Calu3 (cell line): ENCODE data around the gene KCNIP4. TPM values are rescaled to one million over a fixed set of nuclear protein-coding genes. Genes with fewer than 3 reads are reported as not detected.

ENCODE experiments used
- BruUV-seq: library from RNA; stranded (reverse); fragments of 400-500 nt; replicated peaks from 2 replicates; lab custom pipeline; 2021; lab: Mats Ljungman, UMichigan
- CTCF ChIA-PET: fragments of 300-600 bp; sonication (Branson Sonifier 250); formaldehyde crosslinking; loops from one replicate; lab custom pipeline; 2022; ENCODE audit warnings: antibody characterized with exemption; lab: Charles Lee
- DNase-seq: peaks from one replicate; pipeline ENCODE4 v3.0.0; 2022
- H3K27ac Mint-ChIP-seq: one replicate; pipeline ENCODE4 v1.8.0; 2022; ENCODE audit warnings: mixed read lengths; ENCODE audit not compliant: unreplicated experiment
- H3K27me3 Mint-ChIP-seq: one replicate; pipeline ENCODE4 v1.8.0; 2022; ENCODE audit warnings: mixed read lengths; ENCODE audit not compliant: unreplicated experiment
- H3K36me3 Mint-ChIP-seq: one replicate; pipeline ENCODE4 v1.8.0; 2022; ENCODE audit warnings: mild to moderate bottlenecking, moderate library complexity, mixed read lengths; ENCODE audit not compliant: insufficient read depth, unreplicated experiment
- H3K4me1 Mint-ChIP-seq: one replicate; pipeline ENCODE4 v1.8.0; 2022; ENCODE audit warnings: mild to moderate bottlenecking, low read depth, mixed read lengths; ENCODE audit not compliant: unreplicated experiment
- H3K4me3 Mint-ChIP-seq: one replicate; pipeline ENCODE4 v1.8.0; 2022; ENCODE audit warnings: mild to moderate bottlenecking, low read depth, moderate library complexity, mixed read lengths; ENCODE audit not compliant: unreplicated experiment
- H3K9me3 Mint-ChIP-seq: one replicate; pipeline ENCODE4 v1.8.0; 2022; ENCODE audit warnings: low read depth, mixed read lengths; ENCODE audit not compliant: unreplicated experiment
- CTCF ChIP-seq: fragments of 200-600 bp; IDR thresholded peaks from one replicate; pipeline ENCODE4 v1.8.0; 2022; ENCODE audit warnings: antibody characterized with exemption; ENCODE audit not compliant: unreplicated experiment
- intact Hi-C: fragments of 100-400 bp; cut with micrococcal nuclease; formaldehyde crosslinking; loops from one replicate; pipeline ENCODE4 v1.10.0; 2022; ENCODE audit not compliant: unreplicated experiment
- total RNA-seq: library from RNA; stranded (reverse); gene quantifications from 2 replicates; pipeline ENCODE4 v1.2.3, GENCODE V29; 2022

The KCNIP4 gene
- total RNA-seq, 1 experiment from 2014 or later = not detected

GRCh38 chr4:21134994-21135393, 813.6 kb downstream of the KCNIP4 start:
- intact Hi-C loops = loop anchor here (1.0 kb wide), 1 partner anchor 362 kb away; no protein-coding TSS in a partner anchor
- H3K4me3 Mint-ChIP-seq = no peak overlapping the region
- TF ChIP-seq CTCF = no peak
- no peaks in the 10 kb centered on the region for H3K9me3 Mint-ChIP-seq
- no peaks in the 10 kb centered on the region for H3K4me1 Mint-ChIP-seq
- DNase-seq = no peak
- CTCF ChIA-PET = no interaction called here
- BruUV-seq = no TSS peak
- no peaks in the 10 kb centered on the region for H3K36me3 Mint-ChIP-seq
- H3K27me3 Mint-ChIP-seq = no peaks in the 10 kb centered on the region
- H3K27ac Mint-ChIP-seq = no peak overlapping the region

- Mint-ChIP-seq H3K4me3 (no peak overlapping the region), H3K27me3 (no peaks in the 10 kb centered on the region), H3K36me3 (no peaks in the 10 kb centered on the region), H3K9me3 (peaks cover 6% of the 10 kb centered on the region), H3K4me1 (no peaks in the 10 kb centered on the region), H3K27ac (no peak overlapping the region)
- CTCF ChIA-PET = no interaction called here
- TF ChIP-seq CTCF = no peak
- intact Hi-C loops = no loop called here
- BruUV-seq = no TSS peak
- no peak for DNase-seq
Measured at GRCh38 chr4:21130606-21131005, 818.0 kb downstream of the KCNIP4 start.

GRCh38 chr4:21126014-21126512, 822.5 kb downstream of the KCNIP4 start:
- intact Hi-C loops = no loop called here
- Mint-ChIP-seq H3K27me3 (no peaks in the 10 kb centered on the region), H3K27ac (no peak overlapping the region), H3K36me3 (no peaks in the 10 kb centered on the region), H3K4me3 (no peak overlapping the region), H3K4me1 (no peaks in the 10 kb centered on the region), H3K9me3 (peaks cover 6% of the 10 kb centered on the region)
- CTCF ChIA-PET = no interaction called here
- no peak for TF ChIP-seq CTCF
- BruUV-seq = no TSS peak
- no peak for DNase-seq

- Mint-ChIP-seq H3K4me1 (no peaks in the 10 kb centered on the region), H3K27me3 (no peaks in the 10 kb centered on the region), H3K36me3 (no peaks in the 10 kb centered on the region), H3K4me3 (no peak overlapping the region), H3K27ac (no peak overlapping the region), H3K9me3 (no peaks in the 10 kb centered on the region)
- no TSS peak for BruUV-seq
- no peak for TF ChIP-seq CTCF
- intact Hi-C loops = no loop called here
- DNase-seq = no peak
- CTCF ChIA-PET = no interaction called here
Measured at GRCh38 chr4:21118301-21118700, 830.3 kb downstream of the KCNIP4 start.
